ENCODE measurements around the gene TUBB. TPM values are rescaled to one million over a fixed set of nuclear protein-coding genes. Genes with fewer than 3 reads are reported as not detected.
A peak's percentile ranks its signal among the peaks of the same experiment; 100 is the strongest.

The TUBB gene
- total and polyA plus RNA-seq, 9 of the 15 experiments (the other 6 are each of a cell fraction or from before 2014, with no cell fraction given): 971 to 2,870 (median 1,478) TPM

GRCh38 chr6:30721198-30722024 lies 1.3 kb downstream of the TUBB start (continued):
- no peak for TF ChIP-seq SMAD1 (IDR thresholded peaks at IDR 0.05; ENCODE audit: low read depth, low read length, partially characterized antibody)
- no peak for TF ChIP-seq ZNF175 (CRISPR knock-in tag; IDR thresholded peaks at IDR 0.05; ENCODE audit: low read depth)
- no peak for TF ChIP-seq TRIM24 (IDR thresholded peaks at IDR 0.05)
- TF ChIP-seq ARID2 (IDR thresholded peaks at IDR 0.05): no peak
- TF ChIP-seq, protein P1, sequence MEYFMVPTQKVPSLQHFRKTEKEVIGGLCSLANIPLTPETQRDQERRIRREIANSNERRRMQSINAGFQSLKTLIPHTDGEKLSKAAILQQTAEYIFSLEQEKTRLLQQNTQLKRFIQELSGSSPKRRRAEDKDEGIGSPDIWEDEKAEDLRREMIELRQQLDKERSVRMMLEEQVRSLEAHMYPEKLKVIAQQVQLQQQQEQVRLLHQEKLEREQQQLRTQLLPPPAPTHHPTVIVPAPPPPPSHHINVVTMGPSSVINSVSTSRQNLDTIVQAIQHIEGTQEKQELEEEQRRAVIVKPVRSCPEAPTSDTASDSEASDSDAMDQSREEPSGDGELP (CRISPR knock-in tag; IDR thresholded peaks at IDR 0.05; ENCODE audit: borderline replicate concordance): peak; percentile 57; the same call in 1 of the 2 replicates
- TF ChIP-seq ERF (CRISPR knock-in tag; IDR thresholded peaks at IDR 0.05): peak; percentile 98
- TF ChIP-seq KAT7 (CRISPR knock-in tag; IDR thresholded peaks at IDR 0.05; ENCODE audit: borderline replicate concordance): peak; percentile 64; the same call in 1 of the 2 replicates
- no peak for TF ChIP-seq GTF2E2 (tag; IDR thresholded peaks at IDR 0.05)
- no peak for TF ChIP-seq BCL6 (CRISPR knock-in tag; IDR thresholded peaks at IDR 0.05)
- TF ChIP-seq ZNF785 (CRISPR knock-in tag; IDR thresholded peaks at IDR 0.05): no peak
- TF ChIP-seq RBBP5 (IDR thresholded peaks at IDR 0.05; ENCODE audit: borderline replicate concordance, insufficient read depth, low read length, poor library complexity, severe bottlenecking): no peak
- TF ChIP-seq ZNF239 (CRISPR knock-in tag; IDR thresholded peaks at IDR 0.05): no peak
- no peak for TF ChIP-seq MGA (IDR thresholded peaks at IDR 0.05)
- no peak for TF ChIP-seq KDM2B (CRISPR knock-in tag; IDR thresholded peaks at IDR 0.05)
- peak; percentile 29 for TF ChIP-seq HNRNPLL (IDR thresholded peaks at IDR 0.05; ENCODE audit: low read depth, low read length, poor library complexity, severe bottlenecking)
- TF ChIP-seq ETS2 (tag; IDR thresholded peaks at IDR 0.05; ENCODE audit: borderline replicate concordance, poor library complexity, severe bottlenecking): no peak

Measured in K562 (cell line).